GM12874 (cell line): ENCODE results near the gene SNAP47.

Experiments
- CTCF ChIP-seq: IDR thresholded peaks from 2 replicates; pipeline ENCODE4 v1.5.1; 2011; ENCODE audit warnings: low read depth, mild to moderate bottlenecking, control low read depth, low read length, moderate library complexity; ENCODE audit not compliant: insufficient read depth

SNAP47 gene

GRCh38 chr1:227741166-227741870 is 6.1 kb downstream of the SNAP47 start:
- TF ChIP-seq CTCF, result no peak

- no peak for TF ChIP-seq CTCF
These were observed 7.8 kb downstream of the SNAP47 start for GRCh38 chr1:227742738-227743715.

GRCh38 chr1:227744668-227745067 is 9.4 kb downstream of the SNAP47 start:
- no peak for TF ChIP-seq CTCF

GRCh38 chr1:227745568-227746265 is 10.5 kb downstream of the SNAP47 start:
- no peak for TF ChIP-seq CTCF

GRCh38 chr1:227746676-227747075 is 11.4 kb downstream of the SNAP47 start:
- no peak for TF ChIP-seq CTCF

- TF ChIP-seq CTCF, result no peak
These were observed 12.1 kb downstream of the SNAP47 start for GRCh38 chr1:227747382-227747781.
